Omental fat pad (tissue), 4 donors: Measurements from ENCODE around the gene ARRB2. TPM values are rescaled to one million over a fixed set of nuclear protein-coding genes. Genes with fewer than 3 reads are reported as not detected.

Experiments used
- ATAC-seq: fragments of 150-250 bp; one replicate; pipeline ENCODE4 v1.9.1; 2016; ENCODE audit warnings: mild to moderate bottlenecking, moderate library complexity; ENCODE audit not compliant: low FRiP score
- DNase-seq: peaks from one replicate; pipeline ENCODE4 v3.0.0-alpha.2; 2019; ENCODE audit warnings: low spot score
- total RNA-seq, 4 donors: library from RNA; depleted of rRNA; stranded (reverse); fragments of >200 nt; gene quantifications; one replicate each; pipeline ENCODE4 v1.1.0, GENCODE V29; 2016
- TF ChIP-seq, protein P1 (sequence below), 3 donors: fragments of 450-650 bp; IDR thresholded peaks; one replicate each; pipeline ENCODE4 v1.5.1; 2016 to 2017; ENCODE audit warnings: antibody characterized with exemption in 3 of 3, mild to moderate bottlenecking in 3 of 3, moderate library complexity in 2 of 3

ARRB2 gene
- total RNA-seq = 100 to 1,000 TPM in 1 of 4 donors, 10 to 100 TPM in 3; 43.4 to 111 (median 78.6) TPM

DNA sequence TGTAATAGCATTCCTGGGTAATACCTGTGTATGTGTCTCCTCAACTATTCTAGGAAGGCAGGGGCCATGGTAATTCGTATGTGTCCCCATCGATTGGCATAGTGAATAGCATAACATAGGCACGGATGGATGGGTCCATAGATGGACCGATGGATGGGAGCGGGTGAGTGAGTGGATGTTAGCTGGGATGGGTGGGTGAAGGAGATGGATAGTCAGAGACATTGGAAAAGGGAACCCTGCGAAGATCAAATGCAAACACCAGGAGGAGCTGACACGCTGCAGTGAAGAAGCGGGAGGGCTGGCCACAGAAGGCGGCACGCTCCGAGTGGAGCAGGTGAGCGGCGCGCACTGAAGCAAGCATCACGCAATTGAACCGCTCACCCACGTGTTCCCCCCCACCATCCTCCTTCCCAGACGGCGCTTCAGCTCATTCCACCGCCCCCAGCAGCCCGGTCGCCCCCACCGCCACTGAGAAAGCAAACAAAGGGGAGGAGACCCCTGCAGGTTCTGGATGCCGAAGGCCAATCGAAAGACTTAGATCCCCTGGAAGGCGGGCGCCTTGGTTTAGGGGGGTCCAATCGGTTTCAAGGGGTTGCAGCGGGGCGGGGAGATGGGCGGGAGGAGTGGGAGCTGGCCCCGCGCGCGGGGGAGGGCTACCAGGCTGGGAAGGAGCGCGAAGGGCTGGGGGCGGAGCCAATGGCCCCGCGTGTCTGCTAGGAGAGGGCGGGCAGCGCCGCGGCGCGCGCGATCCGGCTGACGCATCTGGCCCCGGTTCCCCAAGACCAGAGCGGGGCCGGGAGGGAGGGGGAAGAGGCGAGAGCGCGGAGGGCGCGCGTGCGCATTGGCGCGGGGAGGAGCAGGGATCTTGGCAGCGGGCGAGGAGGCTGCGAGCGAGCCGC lies at the start of gene ARRB2:
TSS of gene ARRB2 (plus strand) at position 839 of the 899 bp plus-strand sequence. CDS start 90 bp downstream, outside the sequence.
- TF ChIP-seq, protein P1, sequence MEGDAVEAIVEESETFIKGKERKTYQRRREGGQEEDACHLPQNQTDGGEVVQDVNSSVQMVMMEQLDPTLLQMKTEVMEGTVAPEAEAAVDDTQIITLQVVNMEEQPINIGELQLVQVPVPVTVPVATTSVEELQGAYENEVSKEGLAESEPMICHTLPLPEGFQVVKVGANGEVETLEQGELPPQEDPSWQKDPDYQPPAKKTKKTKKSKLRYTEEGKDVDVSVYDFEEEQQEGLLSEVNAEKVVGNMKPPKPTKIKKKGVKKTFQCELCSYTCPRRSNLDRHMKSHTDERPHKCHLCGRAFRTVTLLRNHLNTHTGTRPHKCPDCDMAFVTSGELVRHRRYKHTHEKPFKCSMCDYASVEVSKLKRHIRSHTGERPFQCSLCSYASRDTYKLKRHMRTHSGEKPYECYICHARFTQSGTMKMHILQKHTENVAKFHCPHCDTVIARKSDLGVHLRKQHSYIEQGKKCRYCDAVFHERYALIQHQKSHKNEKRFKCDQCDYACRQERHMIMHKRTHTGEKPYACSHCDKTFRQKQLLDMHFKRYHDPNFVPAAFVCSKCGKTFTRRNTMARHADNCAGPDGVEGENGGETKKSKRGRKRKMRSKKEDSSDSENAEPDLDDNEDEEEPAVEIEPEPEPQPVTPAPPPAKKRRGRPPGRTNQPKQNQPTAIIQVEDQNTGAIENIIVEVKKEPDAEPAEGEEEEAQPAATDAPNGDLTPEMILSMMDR (IDR thresholded peaks at IDR 0.05) = peak in 1 of 3 donors; percentile 24
- ATAC-seq (peak; percentile 92), DNase-seq (peak; percentile 92)

DNA sequence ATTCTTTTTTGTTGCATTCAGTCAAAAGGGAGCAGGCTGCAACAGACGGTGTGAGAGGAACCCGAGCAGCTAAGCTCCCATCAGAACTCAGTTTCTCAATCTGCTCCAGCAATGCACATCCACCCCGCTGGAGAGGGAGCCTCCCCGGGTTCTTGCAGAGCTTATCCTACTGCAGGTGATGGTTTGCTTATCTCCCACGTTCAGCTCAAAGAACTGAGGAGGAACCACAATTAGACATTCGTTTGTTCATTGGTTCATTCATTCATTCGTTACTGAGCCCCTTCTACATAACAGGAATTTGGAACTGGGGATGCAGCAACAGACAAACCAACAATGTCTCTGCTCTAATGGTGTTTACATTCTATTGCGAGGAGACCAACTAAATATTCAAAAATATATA lies 46.7 kb upstream of the ARRB2 start:
- TF ChIP-seq, protein P1 (IDR thresholded peaks at IDR 0.05) = no peak
- ATAC-seq = no peak
- DNase-seq = no peak

DNA sequence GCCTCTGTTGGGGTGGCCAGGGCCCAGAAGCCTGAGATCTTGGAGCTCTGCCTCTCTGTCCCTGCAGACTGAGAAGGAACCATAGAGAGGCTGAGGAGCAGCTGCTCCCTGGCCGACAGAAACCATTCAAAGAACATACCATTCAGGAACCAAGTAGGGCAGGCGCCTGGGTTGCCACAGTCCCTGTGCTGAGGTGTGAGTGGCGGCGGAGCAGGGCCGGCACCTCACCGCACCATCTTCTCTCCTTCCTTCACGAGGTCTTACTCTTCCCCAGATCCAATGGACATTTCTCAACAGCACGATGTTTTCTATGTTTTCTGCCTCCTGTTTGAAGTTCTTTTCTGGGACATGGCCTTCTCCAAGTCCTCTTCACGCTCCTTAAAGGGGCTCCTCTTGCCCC lies 46.2 kb upstream of the ARRB2 start:
- TF ChIP-seq, protein P1 (IDR thresholded peaks at IDR 0.05) = no peak
- ATAC-seq (no peak), DNase-seq (no peak)

DNA sequence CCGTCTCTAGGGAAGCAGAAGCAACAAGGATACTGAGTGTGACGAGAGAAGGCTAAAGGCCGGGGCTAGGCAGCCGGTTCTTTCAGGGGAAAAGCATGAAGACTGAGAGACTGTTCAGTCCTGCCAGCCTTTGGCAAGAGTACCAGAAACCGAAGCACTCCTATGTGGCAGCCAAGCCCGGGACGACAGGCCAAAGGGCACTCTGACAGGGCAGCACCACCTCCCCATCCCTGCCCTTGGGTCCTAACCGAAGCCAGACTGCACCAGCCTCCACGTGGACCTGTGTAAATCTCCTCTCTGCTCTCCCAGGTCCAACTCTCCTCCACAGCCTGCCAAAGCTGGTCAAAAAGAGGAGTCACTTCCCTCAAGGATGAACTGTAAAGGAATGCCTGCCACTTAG lies 45.4 kb upstream of the ARRB2 start:
- TF ChIP-seq, protein P1 (IDR thresholded peaks at IDR 0.05) = no peak
- DNase-seq (no peak), ATAC-seq (no peak)

DNA sequence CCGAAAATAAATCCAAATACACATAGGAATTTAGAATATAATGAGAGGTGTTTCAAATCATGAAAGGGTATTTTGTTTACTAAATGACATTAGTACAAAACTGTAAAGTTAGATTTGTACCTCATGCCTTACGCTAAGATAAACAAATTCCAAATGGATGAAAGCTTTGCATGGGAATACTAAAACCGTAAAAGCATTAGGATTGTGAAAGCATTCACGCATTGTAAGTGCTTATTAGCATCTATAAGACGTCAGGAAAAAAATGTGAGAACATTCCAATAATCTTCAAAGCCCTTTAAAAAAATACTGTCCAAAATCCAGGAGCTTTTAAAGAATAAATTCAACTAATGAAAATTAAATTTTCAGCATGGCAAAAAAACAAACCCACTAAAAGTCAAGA lies 44.1 kb upstream of the ARRB2 start:
- DNase-seq (no peak), ATAC-seq (no peak)
- TF ChIP-seq, protein P1 (IDR thresholded peaks at IDR 0.05) = no peak

DNA sequence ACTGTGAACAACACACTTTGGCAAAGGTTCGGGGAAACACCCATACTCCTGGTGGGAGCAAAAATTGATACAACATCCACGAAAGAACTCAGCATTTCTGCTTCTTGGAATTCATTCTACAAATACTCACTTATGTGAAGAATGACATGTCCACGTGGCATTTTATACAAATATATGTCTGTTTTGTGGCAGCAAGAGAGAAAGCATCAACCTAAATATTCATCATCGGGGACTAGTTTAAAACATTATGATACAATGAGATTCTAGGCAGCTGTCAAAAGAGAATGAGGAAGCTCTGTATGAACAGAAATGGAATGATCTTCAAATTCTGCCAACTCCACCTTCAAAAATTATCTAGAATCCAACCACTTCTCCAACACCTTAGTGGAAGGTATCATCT lies 43.3 kb upstream of the ARRB2 start:
- TF ChIP-seq, protein P1 (IDR thresholded peaks at IDR 0.05) = no peak
- no peak for DNase-seq
- ATAC-seq = no peak
